Rectal smooth muscle tissue (tissue), 1 donor: Measurements from ENCODE around the gene BRINP3.
A peak's percentile ranks its signal among the peaks of the same experiment; 100 is the strongest.
"Not testable (repeated sequence)": the region's sequence is repeated elsewhere in the genome, so short reads cannot be mapped to it uniquely, and the experiment has no call there.

Source experiments
- H3K27ac ChIP-seq: one replicate; pipeline ENCODE4 v1.7.0; 2013; ENCODE audit warnings: low read depth, low read length, inconsistent platforms
- H3K27me3 ChIP-seq: one replicate; pipeline ENCODE4 v1.7.0; 2013; ENCODE audit warnings: low read length; ENCODE audit not compliant: control insufficient read depth, insufficient read depth
- H3K36me3 ChIP-seq: one replicate; pipeline ENCODE4 v1.7.0; 2013; ENCODE audit warnings: low read length; ENCODE audit not compliant: control insufficient read depth, insufficient read depth
- H3K4me1 ChIP-seq: one replicate; pipeline ENCODE4 v1.7.0; 2013; ENCODE audit warnings: low read length; ENCODE audit not compliant: control insufficient read depth, insufficient read depth
- H3K4me3 ChIP-seq: one replicate; pipeline ENCODE4 v1.7.0; 2013; ENCODE audit warnings: low read length
- H3K9ac ChIP-seq: one replicate; pipeline ENCODE4 v1.7.0; 2013; ENCODE audit warnings: low read length

Gene BRINP3

GRCh38 chr1:190477762-190478148, at the start of gene BRINP3:
Gene BRINP3, minus strand, starts transcription at chr1:190477864.
- Histone ChIP-seq H3K36me3 (no peaks in the 10 kb centered on the region), H3K4me3 (peak within 1 kb of the TSS; percentile 68), H3K4me1 (no peaks in the 10 kb centered on the region), H3K27ac (no peak within 1 kb of the TSS), H3K9ac (no peak within 1 kb of the TSS), H3K27me3 (peaks cover 3% of the 10 kb centered on the region)

DNA sequence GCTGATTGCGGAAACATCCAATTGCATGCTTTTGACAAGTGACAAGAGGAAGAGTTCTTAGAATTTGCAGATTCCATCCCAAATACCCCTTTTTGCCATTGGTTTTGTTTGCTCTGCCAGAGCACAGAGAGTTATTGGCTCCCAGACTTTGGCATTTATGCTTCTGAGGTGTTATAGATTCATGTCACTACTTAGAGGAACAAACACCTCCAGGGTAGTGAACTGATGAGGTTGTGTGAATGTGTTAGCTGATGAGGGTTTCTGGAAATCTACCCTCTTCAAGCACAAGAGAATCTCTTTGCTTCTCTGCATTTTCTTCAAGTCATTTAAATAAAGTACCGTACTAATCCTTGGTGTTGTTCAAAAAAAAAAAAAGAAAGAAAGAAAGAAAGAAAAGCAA, 33.9 kb upstream of the BRINP3 start:
- Histone ChIP-seq H3K27me3 (no peaks in the 10 kb centered on the region), H3K4me1 (no peaks in the 10 kb centered on the region), H3K36me3 (no peaks in the 10 kb centered on the region), H3K9ac (no peak overlapping the region), H3K4me3 (no peak overlapping the region), H3K27ac (no peak overlapping the region)

GRCh38 chr1:190507357-190507756, 29.7 kb upstream of the BRINP3 start:
- Histone ChIP-seq H3K27me3 (no peaks in the 10 kb centered on the region), H3K4me3 (no peak overlapping the region), H3K36me3 (no peaks in the 10 kb centered on the region)

GRCh38 chr1:190504539-190504938, 26.9 kb upstream of the BRINP3 start:
- not testable (repeated sequence) for H3K9ac ChIP-seq

More at GRCh38 chr1:190507357-190507756, 29.7 kb upstream of the BRINP3 start:
- Histone ChIP-seq H3K27ac (no peak overlapping the region), H3K9ac (no peak overlapping the region), H3K4me1 (no peaks in the 10 kb centered on the region)

GRCh38 chr1:190497565-190497964, 19.9 kb upstream of the BRINP3 start:
- H3K4me1 ChIP-seq: no peaks in the 10 kb centered on the region
- H3K9ac ChIP-seq: no peak overlapping the region
- H3K36me3 ChIP-seq: no peaks in the 10 kb centered on the region
- H3K27ac ChIP-seq: no peak overlapping the region
- H3K4me3 ChIP-seq: no peak overlapping the region
- no peaks in the 10 kb centered on the region for H3K27me3 ChIP-seq

More at GRCh38 chr1:190504539-190504938, 26.9 kb upstream of the BRINP3 start:
- H3K36me3 ChIP-seq, H3K4me3 ChIP-seq, H3K27ac ChIP-seq, H3K4me1 ChIP-seq, H3K27me3 ChIP-seq: not testable (repeated sequence)

DNA sequence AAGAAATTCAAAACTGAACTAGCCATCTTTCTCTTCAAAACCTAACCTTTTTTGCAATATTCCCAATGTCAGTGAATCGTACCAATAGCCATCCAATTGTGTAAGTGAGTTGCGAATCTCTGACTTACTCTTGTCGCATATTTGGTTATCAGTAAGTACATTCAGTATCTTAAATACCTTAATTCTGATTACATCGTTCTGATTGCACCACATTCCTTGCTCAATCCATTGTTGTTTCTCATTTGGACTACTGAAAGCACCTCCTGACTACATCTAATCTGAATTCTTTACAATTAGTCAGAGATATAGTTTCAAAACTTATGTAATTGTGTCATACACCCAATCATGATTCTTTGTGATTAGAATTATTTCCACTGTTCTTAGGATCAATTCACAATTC, 16.8 kb upstream of the BRINP3 start:
- no peak overlapping the region for H3K9ac ChIP-seq
- no peak overlapping the region for H3K27ac ChIP-seq
- H3K36me3 ChIP-seq: no peaks in the 10 kb centered on the region
- H3K4me3 ChIP-seq: no peak overlapping the region
- no peaks in the 10 kb centered on the region for H3K4me1 ChIP-seq
- no peaks in the 10 kb centered on the region for H3K27me3 ChIP-seq

- Histone ChIP-seq H3K27me3 (no peaks in the 10 kb centered on the region), H3K4me1 (no peaks in the 10 kb centered on the region), H3K27ac (no peak overlapping the region), H3K36me3 (no peaks in the 10 kb centered on the region), H3K9ac (no peak overlapping the region), H3K4me3 (no peak overlapping the region)
Measured at GRCh38 chr1:190491404-190491803, 13.7 kb upstream of the BRINP3 start.

DNA sequence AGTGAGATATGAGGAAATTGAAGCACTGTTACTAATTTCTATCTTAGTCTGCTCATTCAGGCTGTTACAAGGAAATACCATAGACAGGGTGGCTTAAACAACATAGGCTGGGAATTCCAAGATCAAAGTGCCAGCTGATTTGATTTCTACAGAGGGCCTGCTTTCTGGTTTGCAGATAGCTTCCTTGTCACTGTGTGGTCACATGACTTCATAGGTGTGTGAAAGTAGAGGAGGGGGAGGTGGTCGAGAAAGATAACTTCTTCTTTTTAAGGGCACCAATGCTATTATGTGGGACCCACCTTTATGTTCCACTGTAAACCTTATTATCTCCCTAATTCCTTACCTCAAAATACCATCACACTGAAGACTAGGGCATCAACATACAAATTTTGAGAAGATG, 6.4 kb upstream of the BRINP3 start:
- Histone ChIP-seq H3K36me3 (no peaks in the 10 kb centered on the region), H3K4me3 (no peak overlapping the region), H3K9ac (no peak overlapping the region), H3K27me3 (no peaks in the 10 kb centered on the region), H3K27ac (no peak overlapping the region), H3K4me1 (no peaks in the 10 kb centered on the region)

- Histone ChIP-seq H3K27ac (no peak overlapping the region), H3K9ac (no peak overlapping the region)
Measured at GRCh38 chr1:190480231-190480630, 2.6 kb upstream of the BRINP3 start.

GRCh38 chr1:190479516-190479915, 1.9 kb upstream of the BRINP3 start:
- H3K4me3 ChIP-seq: no peak overlapping the region
- H3K27ac ChIP-seq: no peak overlapping the region
- H3K9ac ChIP-seq: no peak overlapping the region
- no peaks in the 10 kb centered on the region for H3K36me3 ChIP-seq
- peaks cover 3% of the 10 kb centered on the region for H3K27me3 ChIP-seq
- no peaks in the 10 kb centered on the region for H3K4me1 ChIP-seq

More at GRCh38 chr1:190480231-190480630, 2.6 kb upstream of the BRINP3 start:
- Histone ChIP-seq H3K36me3 (no peaks in the 10 kb centered on the region), H3K4me1 (no peaks in the 10 kb centered on the region), H3K4me3 (no peak overlapping the region), H3K27me3 (peaks cover 3% of the 10 kb centered on the region)

GRCh38 chr1:190479050-190479397, 1.4 kb upstream of the BRINP3 start:
- H3K27ac ChIP-seq: no peak overlapping the region
- H3K9ac ChIP-seq: no peak overlapping the region
- no peaks in the 10 kb centered on the region for H3K4me1 ChIP-seq
- H3K27me3 ChIP-seq: peaks cover 3% of the 10 kb centered on the region
- no peaks in the 10 kb centered on the region for H3K36me3 ChIP-seq
- H3K4me3 ChIP-seq: peak overlapping the region; percentile 68

- H3K9ac ChIP-seq: no peak overlapping the region
- H3K4me3 ChIP-seq: peak overlapping the region; percentile 68
- peaks cover 3% of the 10 kb centered on the region for H3K27me3 ChIP-seq
- H3K36me3 ChIP-seq: no peaks in the 10 kb centered on the region
- no peak overlapping the region for H3K27ac ChIP-seq
- H3K4me1 ChIP-seq: no peaks in the 10 kb centered on the region
Measured at GRCh38 chr1:190478149-190479049, 735 bp upstream of the BRINP3 start.

DNA sequence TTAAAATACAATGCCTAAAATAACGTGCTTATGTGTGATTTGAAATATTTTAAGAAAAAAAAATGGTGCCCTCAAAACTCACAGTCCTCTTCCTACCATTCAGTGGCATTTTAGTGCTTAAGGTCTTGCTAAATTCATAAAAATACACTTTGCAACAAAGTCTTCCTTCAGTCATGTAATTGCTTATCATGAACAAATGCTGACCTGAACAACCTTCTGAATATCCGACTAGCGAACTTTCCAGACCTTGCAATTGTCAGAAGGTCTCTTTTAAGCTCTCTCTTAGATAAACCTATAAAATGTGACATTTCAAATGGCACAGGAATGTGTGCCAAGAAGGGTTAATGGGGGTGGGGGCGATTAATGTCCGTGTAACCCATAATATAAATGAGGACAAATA, 858 bp downstream of the BRINP3 start:
- no peak overlapping the region for H3K27ac ChIP-seq
- no peaks in the 10 kb centered on the region for H3K36me3 ChIP-seq
- no peak overlapping the region for H3K4me3 ChIP-seq
- H3K9ac ChIP-seq: no peak overlapping the region
- H3K27me3 ChIP-seq: peaks cover 3% of the 10 kb centered on the region
- no peaks in the 10 kb centered on the region for H3K4me1 ChIP-seq
